ENCODE data around the gene COX20.

COX20 gene

DNA sequence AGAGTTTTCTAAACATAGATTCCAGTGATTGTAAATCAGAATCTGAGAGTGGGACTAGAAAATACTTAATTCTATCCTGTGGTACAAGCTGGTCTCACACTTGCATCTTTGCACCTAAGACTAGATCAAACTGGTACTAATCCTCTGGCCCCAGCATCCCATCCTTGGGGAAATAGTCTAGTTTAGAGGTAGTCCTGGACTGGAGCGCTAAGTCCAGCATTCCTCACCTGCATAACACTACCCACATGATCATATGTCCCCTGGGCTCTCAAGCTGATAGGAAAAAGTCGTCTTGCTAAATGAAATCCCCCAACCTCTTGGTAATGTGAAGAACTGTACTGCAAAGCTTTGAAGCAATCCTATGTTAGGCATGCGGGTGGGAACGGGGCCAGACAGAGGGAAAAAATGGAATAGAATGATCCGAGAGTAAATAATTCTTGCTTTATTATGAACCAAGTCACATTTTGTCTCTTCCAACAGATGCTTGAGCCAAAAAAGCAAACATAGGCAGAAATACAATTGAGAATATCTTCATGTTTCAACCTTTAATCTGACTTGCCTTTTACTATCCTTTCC is 4.8 kb downstream of the COX20 start:
- TF ChIP-seq, protein P1, sequence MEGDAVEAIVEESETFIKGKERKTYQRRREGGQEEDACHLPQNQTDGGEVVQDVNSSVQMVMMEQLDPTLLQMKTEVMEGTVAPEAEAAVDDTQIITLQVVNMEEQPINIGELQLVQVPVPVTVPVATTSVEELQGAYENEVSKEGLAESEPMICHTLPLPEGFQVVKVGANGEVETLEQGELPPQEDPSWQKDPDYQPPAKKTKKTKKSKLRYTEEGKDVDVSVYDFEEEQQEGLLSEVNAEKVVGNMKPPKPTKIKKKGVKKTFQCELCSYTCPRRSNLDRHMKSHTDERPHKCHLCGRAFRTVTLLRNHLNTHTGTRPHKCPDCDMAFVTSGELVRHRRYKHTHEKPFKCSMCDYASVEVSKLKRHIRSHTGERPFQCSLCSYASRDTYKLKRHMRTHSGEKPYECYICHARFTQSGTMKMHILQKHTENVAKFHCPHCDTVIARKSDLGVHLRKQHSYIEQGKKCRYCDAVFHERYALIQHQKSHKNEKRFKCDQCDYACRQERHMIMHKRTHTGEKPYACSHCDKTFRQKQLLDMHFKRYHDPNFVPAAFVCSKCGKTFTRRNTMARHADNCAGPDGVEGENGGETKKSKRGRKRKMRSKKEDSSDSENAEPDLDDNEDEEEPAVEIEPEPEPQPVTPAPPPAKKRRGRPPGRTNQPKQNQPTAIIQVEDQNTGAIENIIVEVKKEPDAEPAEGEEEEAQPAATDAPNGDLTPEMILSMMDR (IDR thresholded peaks at IDR 0.05): no peak

- TF ChIP-seq, protein P1 (IDR thresholded peaks at IDR 0.05): no peak
Measured at GRCh38 chr1:244841273-244841927, 5.9 kb downstream of the COX20 start.

GRCh38 chr1:244843148-244843978 is 7.9 kb downstream of the COX20 start:
- TF ChIP-seq, protein P1 (IDR thresholded peaks at IDR 0.05): no peak

DNA sequence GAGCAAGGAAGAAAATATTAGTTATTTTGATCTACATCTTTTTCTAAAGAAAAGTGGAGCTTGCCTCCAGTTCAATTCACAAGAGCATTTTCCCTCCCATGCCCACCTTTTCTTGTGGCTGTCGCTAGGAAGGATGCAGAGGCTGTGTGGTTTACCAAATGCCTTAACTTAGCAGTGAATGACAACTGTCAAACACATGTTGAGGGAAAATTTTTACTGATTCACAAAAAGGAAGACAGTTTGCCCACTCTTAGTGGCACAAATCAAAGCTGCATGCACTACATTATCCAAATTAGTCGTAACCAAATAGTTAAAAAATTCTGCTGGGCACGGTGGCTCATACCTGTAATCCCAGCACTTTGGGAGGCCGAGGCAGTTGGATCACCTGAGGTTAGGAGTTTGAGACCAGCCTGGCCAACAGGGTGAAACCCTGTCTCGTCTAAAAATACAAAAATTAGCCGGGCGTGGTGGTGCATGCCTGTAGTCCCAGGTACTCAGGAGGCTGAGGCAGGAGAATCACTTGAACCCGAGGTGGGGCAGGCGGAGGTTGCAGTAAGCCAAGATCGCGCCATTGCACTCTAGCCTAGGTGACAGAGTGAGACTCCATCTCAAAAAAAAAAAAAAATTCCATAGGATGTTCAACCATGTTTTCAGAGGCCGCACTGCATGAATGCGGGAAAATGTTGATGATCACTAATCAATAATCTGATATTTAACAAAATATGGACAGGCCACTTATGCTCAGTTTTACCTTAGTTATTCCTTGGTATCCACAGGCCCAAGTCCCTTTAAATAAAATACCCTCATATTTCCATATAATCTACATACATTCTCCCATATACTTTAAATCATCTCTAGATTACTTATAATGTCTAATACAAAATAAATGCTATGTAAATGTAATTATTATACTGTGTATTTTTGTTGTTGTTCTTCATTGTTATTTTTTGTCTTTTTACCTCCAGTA is 9.0 kb downstream of the COX20 start:
- TF ChIP-seq, protein P1 (IDR thresholded peaks at IDR 0.05): no peak

- TF ChIP-seq, protein P1 (IDR thresholded peaks at IDR 0.05): no peak
Measured at GRCh38 chr1:244846653-244847052, 11.2 kb downstream of the COX20 start.

DNA sequence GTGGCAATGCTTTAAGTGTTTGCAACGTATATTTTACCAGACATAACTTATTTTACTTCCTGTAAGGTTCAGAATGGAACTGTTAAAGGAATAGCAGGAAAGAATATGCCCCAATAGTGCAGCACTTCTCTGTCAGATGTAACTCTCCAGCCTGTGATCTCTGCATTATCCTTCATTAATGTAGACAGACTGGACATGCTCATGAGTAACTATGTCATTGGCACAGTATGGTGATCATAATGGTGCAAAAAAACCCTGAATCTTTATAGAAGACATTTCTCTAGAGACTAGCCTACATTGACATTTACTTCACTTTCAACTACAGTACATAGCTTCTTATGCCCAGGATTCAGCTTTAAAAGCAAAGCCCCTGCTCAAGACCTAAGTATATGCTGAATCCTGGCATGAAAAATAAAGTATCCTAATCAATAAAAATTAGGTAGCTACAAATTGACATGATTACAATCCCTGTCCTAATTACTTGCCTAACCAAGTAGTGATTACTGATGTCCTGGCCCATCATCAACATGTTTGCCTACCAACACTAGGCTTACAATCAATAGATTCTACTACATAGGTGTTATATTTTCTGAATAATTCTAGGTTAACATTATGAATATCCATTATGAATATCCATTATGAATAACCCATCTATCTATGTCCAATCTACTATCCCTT is 13.9 kb downstream of the COX20 start:
- TF ChIP-seq, protein P1 (IDR thresholded peaks at IDR 0.05): no peak

All from LNCAP (cell line).